Tibial artery (tissue), 4 donors: ENCODE data around the gene CCL4L2.
A peak's percentile ranks its signal among the peaks of the same experiment; 100 is the strongest.
"Not testable (repeated sequence)": the region's sequence is repeated elsewhere in the genome, so short reads cannot be mapped to it uniquely, and the experiment has no call there.

Experiments used
- DNase-seq, 2 donors: peaks; one replicate each; pipeline ENCODE4 v3.0.0-alpha.2; 2019
- H3K27ac ChIP-seq, 2 donors: fragments of 200-600 bp; sonication (generic) in 1 of 2; 1 replicate in 1 of 2; 2 replicates in 1 of 2; pipeline ENCODE4 v1.5.1; 2018 to 2019; ENCODE audit warnings: mild to moderate bottlenecking in 1 of 2
- H3K27me3 ChIP-seq, 2 donors: fragments of 200-600 bp; sonication (generic) in 1 of 2; one replicate each; pipeline versions ENCODE4 v1.5.1 to v1.6.0; 2016 to 2019
- H3K36me3 ChIP-seq, 3 donors: fragments of 200-600 bp; sonication (generic) in 2 of 3; one replicate each; pipeline ENCODE4 v1.5.1; 2016 to 2019; ENCODE audit warnings: mild to moderate bottlenecking in 2 of 3
- H3K4me1 ChIP-seq, 4 donors: fragments of 200-600 bp; sonication (generic) in 2 of 4; 1 replicate in 3 of 4; 2 replicates in 1 of 4; pipeline ENCODE4 v1.5.1; 2016 to 2019
- H3K4me3 ChIP-seq, 2 donors: fragments of 200-600 bp; sonication (generic) in 1 of 2; 1 replicate in 1 of 2; 2 replicates in 1 of 2; pipeline ENCODE4 v1.5.1; 2018 to 2019; ENCODE audit warnings: mild to moderate bottlenecking in 2 of 2
- H3K9me3 ChIP-seq, 3 donors: fragments of 200-600 bp; sonication (generic) in 1 of 3; one replicate each; pipeline ENCODE4 v1.5.1; 2016 to 2019
- intact Hi-C: fragments of 100-400 bp; cut with DNase I; formaldehyde crosslinking; loops from one replicate; pipeline ENCODE4 v1.15.0; 2023; ENCODE audit warnings: low total_unique reads
- TF ChIP-seq, protein P1 (sequence below), 2 experiments: fragments of 200-600 bp in 1 of 2; fragments of 450-650 bp in 1 of 2; IDR thresholded peaks; one replicate each; pipeline ENCODE4 v1.5.1; 2017 to 2019; ENCODE audit warnings: antibody characterized with exemption in 2 of 2, mild to moderate bottlenecking in 1 of 2, moderate library complexity in 1 of 2

CCL4L2 gene

DNA sequence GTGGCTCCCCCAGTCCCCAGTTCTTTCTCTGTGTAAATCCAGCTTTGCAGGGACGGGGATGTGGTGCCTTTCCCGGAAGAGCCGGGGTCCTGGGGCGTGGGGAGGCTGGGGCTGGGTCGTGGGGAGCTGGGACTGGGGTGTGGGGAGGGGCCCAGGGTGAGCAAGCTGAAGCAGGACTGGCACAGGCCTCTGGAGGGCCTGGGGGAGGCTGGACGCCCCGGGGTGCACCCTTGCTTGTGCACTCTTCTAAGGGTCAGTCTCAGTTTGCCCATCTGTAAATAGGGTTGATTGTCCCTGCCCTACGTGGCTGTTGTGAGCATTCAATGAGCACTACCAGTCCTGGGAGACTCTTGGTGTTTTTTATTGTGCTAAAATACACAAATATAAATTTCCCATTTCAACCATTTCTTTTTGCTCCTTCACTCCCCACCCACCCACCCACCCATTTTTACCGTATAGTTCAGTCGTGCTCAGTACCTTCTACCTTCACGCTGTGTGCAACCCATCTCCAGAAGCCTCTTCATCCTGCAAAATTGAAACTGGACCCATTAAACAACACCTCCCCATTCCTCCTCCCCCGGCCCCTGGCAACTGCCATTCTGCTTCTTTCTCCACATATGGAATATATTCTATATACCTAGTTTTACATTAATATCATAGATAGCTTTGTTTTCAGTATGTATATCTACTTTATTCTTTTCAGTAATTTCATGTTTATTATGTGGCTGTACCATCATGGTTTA is 26.7 kb upstream of the CCL4L2 start:
- peaks cover 0 to 22% (median 9%) of the 10 kb centered on the region in 4 donors for H3K4me1 ChIP-seq
- no peaks in the 10 kb centered on the region for H3K36me3 ChIP-seq
- intact Hi-C loops = no loop called here
- DNase-seq = no peak
- H3K4me3 ChIP-seq = peak overlapping the region in 1 of 2 donors; percentile 50
- no peaks in the 10 kb centered on the region for H3K9me3 ChIP-seq
- TF ChIP-seq, protein P1, sequence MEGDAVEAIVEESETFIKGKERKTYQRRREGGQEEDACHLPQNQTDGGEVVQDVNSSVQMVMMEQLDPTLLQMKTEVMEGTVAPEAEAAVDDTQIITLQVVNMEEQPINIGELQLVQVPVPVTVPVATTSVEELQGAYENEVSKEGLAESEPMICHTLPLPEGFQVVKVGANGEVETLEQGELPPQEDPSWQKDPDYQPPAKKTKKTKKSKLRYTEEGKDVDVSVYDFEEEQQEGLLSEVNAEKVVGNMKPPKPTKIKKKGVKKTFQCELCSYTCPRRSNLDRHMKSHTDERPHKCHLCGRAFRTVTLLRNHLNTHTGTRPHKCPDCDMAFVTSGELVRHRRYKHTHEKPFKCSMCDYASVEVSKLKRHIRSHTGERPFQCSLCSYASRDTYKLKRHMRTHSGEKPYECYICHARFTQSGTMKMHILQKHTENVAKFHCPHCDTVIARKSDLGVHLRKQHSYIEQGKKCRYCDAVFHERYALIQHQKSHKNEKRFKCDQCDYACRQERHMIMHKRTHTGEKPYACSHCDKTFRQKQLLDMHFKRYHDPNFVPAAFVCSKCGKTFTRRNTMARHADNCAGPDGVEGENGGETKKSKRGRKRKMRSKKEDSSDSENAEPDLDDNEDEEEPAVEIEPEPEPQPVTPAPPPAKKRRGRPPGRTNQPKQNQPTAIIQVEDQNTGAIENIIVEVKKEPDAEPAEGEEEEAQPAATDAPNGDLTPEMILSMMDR (IDR thresholded peaks at IDR 0.05) = no peak
- H3K27me3 ChIP-seq = peaks cover 0 to 50% of the 10 kb centered on the region in 2 donors
- no peak overlapping the region for H3K27ac ChIP-seq

DNA sequence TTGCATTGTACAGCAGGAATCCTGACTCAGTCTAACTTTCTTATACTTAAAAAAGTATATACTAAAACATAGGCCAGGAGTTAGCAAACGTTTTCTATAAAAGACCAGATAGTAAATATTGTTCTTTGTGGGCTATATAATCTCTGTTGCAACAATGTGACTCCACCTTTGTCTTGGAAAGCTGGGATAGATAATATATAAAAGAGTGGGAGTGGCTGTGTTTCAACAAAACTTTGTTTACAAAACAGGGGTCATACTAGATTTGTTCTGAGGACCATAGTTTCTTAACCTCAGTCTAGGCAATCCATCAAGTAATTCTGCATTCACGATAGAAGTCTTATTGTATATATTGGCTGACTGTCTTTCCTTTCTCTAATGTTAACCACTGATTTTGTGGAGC is 25.4 kb upstream of the CCL4L2 start:
- no peak overlapping the region for H3K27ac ChIP-seq
- H3K36me3 ChIP-seq = no peaks in the 10 kb centered on the region
- H3K9me3 ChIP-seq = no peaks in the 10 kb centered on the region
- no peak overlapping the region for H3K4me3 ChIP-seq
- H3K4me1 ChIP-seq = peaks cover 0 to 22% (median 9%) of the 10 kb centered on the region in 4 donors
- peaks cover 0 to 50% of the 10 kb centered on the region in 2 donors for H3K27me3 ChIP-seq
- TF ChIP-seq, protein P1 (IDR thresholded peaks at IDR 0.05) = no peak
- intact Hi-C loops = no loop called here
- no peak for DNase-seq

DNA sequence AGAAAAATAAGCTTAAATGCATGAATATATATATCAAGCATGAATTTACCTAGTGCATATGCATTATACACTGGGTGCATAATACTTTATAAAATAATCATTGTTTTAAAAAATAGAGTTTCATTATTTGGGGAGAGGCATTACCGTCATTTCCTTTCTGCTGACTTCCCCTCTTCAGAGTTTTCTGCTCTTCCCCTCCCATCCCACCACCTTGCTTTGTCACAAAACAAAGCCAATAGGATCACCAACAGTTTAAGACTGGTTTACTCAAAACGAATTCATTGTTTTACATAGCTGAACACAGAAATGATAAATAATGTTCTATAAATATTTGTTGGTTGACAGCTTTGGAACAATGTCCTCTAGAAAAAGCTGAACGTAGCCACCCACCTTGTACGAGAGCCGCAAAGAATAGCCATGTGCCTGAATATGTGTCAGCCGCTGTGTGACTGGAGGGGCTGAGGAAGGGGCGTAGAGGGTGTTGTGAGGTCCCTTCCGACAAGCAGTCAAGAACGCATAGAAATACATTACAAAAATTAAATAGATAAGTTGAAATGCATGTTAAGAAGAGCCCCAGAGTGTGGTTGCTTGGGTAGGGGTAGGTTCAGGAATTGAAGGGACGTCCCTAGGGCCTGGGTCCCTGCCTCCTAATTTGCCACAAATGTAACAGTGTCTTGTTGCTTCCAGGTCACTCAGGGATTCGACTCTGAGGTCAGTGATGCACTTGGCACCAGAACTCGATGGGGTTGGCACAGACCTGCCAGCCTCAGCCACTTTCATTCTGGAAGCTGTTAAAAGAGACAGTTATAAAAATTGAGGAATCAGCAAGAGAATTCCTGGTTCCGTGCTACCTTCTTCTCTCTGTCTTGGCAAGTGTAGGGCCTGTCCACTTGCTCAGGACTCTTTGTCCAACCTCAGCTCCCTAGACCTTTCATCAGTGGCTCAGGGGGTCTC is 23.8 kb upstream of the CCL4L2 start:
- intact Hi-C loops, H3K9me3 ChIP-seq, DNase-seq, H3K36me3 ChIP-seq, H3K4me3 ChIP-seq, H3K27ac ChIP-seq: not testable (repeated sequence)
- Histone ChIP-seq H3K4me1 (peaks cover 0 to 21% (median 9%) of the 10 kb centered on the region in 4 donors), H3K27me3 (peaks cover 0 to 39% of the 10 kb centered on the region in 2 donors)

DNA sequence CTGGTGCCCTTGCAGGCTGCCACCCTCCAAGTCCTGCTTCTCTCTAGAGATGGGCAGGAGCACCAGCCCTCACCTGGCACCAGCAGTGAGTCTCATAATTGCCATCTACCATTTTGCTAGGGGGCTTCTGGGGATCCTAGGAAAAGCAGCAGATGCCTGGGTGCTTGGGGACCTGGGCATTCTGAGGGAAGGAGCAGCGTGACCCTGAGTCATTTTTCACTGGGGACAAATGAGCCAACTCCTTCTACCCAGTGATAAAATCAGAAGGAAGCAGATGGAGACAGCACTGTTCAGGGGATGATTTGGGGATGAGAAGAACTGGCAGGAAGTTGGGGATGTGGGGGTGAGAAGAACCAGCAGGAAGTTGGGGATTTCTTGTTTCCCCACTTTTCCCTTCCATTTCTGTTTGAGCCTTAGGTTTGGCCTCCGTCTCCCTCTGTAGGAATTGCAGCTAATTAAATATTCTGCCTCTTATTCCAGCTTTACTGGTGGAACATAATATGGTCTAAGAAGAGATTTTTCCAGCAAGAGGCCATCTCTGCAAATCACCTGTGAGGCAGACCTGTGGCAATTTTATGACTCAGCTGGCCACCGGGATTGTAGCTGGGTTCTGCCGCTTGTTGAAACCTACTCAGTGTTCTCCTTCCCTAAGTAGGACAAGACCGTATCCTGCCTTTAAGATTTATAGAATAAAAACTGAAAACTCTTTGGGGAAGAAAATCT is 22.8 kb upstream of the CCL4L2 start:
- H3K9me3 ChIP-seq, H3K36me3 ChIP-seq, intact Hi-C loops, DNase-seq, H3K27ac ChIP-seq, H3K4me3 ChIP-seq: not testable (repeated sequence)
- Histone ChIP-seq H3K27me3 (peaks cover 0 to 28% of the 10 kb centered on the region in 2 donors), H3K4me1 (peaks cover 0 to 11% (median 2%) of the 10 kb centered on the region in 4 donors)

DNA sequence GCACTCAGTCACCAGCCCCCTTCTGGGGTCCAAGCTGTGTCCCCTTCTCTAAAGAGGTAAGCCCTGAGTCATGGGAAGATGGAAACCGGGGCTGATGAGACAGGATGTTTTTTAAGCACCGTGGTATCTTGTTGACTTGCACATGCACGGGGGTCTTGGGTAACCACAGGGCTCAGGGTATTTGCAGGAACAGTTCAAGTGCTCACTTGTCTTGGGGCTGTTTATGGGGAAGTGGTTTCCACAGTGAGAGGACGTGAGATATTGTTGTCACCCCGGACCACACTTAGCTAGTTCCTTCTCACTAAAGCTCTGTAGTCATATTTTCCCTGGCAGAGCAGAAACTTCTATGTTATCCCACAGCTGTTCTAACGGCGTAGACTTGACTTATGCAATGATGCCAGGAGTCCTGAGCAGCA is 22.0 kb upstream of the CCL4L2 start:
- no peak overlapping the region for H3K4me3 ChIP-seq
- peaks cover 0 to 3% (median 0%) of the 10 kb centered on the region in 4 donors for H3K4me1 ChIP-seq
- no peaks in the 10 kb centered on the region for H3K36me3 ChIP-seq
- intact Hi-C loops = no loop called here
- peak in 1 of 2 donors; percentile 45 for DNase-seq
- TF ChIP-seq, protein P1 (IDR thresholded peaks at IDR 0.05) = no peak
- H3K27me3 ChIP-seq = peaks cover 0 to 20% of the 10 kb centered on the region in 2 donors
- no peak overlapping the region for H3K27ac ChIP-seq
- H3K9me3 ChIP-seq = no peaks in the 10 kb centered on the region

DNA sequence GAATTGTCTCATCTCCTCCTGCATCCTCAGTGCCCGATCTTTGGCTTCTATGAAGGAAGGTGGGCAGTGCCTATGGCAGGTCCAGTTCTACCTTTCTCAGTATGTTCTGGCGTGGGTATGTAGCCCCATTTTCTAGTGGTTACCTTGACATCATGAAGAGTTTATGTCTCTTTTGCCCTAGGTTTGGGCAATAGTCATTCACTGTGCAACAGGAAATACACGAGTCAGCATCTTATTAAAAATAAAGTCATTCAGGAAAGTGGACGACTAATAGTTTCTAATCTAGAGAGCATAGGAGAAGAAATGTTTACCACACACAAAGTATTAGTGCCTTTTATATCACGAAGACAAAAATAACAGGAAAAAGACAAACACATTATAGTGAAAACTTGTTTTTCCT is 20.9 kb upstream of the CCL4L2 start:
- H3K27me3 ChIP-seq = peaks cover 0 to 11% of the 10 kb centered on the region in 2 donors
- not testable (repeated sequence) for H3K27ac ChIP-seq, H3K9me3 ChIP-seq, H3K4me1 ChIP-seq, H3K36me3 ChIP-seq, DNase-seq, H3K4me3 ChIP-seq
- intact Hi-C loops = loop anchor here (10.0 kb wide), 1 partner anchor 55 kb away; no protein-coding TSS in a partner anchor

DNA sequence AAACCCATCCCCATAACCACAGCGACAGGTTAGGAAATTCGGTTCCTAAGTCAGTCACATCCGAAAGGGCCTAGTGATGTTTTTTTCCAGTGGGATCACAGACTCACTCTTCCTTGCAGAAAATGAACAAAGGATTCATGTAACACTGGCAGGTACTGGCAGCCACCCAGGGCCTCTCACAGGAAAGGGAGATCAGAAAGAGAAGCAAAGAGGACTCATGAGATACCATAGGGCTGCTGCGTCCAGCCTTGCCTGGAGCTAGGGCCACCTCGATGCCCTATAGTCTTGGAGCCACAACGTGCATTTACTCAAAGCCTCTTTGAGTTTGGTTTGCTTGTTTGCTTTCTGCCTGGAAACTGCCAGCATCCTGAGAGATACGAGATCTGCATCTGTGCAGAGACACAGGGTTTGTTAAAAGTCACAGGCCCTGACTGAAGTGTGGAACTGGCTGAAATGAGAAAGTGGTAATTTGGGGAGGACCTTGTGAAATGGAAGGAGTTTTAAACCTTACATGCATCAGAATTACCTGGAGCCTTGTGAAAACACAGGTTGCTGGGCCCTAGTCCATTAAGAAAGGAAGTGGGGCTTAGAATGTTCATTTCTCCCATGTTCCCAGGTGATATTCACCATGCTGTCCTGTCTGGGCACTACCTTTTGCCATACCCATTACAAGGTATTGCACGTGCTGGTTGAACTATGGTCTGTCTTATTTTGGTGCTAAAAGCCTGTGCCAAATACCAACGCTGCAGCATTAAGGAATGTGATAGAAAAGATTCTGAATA is 20.1 kb upstream of the CCL4L2 start:
- intact Hi-C loops = loop anchor here (10.0 kb wide), 1 partner anchor 56 kb away; no protein-coding TSS in a partner anchor
- not testable (repeated sequence) for DNase-seq, H3K27ac ChIP-seq, H3K4me3 ChIP-seq, H3K9me3 ChIP-seq, H3K36me3 ChIP-seq, H3K4me1 ChIP-seq
- H3K27me3 ChIP-seq = peaks cover 0 to 18% of the 10 kb centered on the region in 2 donors
